PC-3 (cell line): ENCODE measurements around the gene NCR1. TPM values are rescaled to one million over a fixed set of nuclear protein-coding genes. Genes with fewer than 3 reads are reported as not detected.
"Not testable (repeated sequence)": the region's sequence is repeated elsewhere in the genome, so short reads cannot be mapped to it uniquely, and the experiment has no call there.

Experiments
- ATAC-seq: fragments of 200-7000 bp; cut with Tn5 transposase; 2 replicates; pipeline ENCODE4 v1.9.1; 2020; ENCODE audit warnings: mild to moderate bottlenecking, moderate library complexity
- BruUV-seq: library from RNA; stranded (reverse); fragments of 400-500 nt; replicated peaks from 2 replicates; lab custom pipeline; 2021; lab: Mats Ljungman, UMichigan
- CTCF ChIA-PET: fragments of 300-600 bp; sonication (Branson Sonifier 250); formaldehyde crosslinking; loops from one replicate; lab custom pipeline; 2022; ENCODE audit warnings: antibody characterized with exemption; lab: Charles Lee
- POLR2A ChIA-PET: fragments of 300-600 bp; sonication (Branson Sonifier 250); formaldehyde crosslinking; loops from one replicate; lab custom pipeline; 2022; ENCODE audit warnings: antibody characterized with exemption; ENCODE audit not compliant: unreplicated experiment; lab: Charles Lee
- DNase-seq: peaks from one replicate; pipeline ENCODE4 v3.0.0-alpha.2; 2015
- H2AFZ ChIP-seq: fragments of 300-600 bp; sonication (generic); 2 replicates; pipeline ENCODE4 v1.6.0; 2016; ENCODE audit warnings: antibody characterized with exemption, low read length
- H3F3A ChIP-seq: fragments of 300-600 bp; sonication (generic); one replicate; pipeline ENCODE4 v1.6.0; 2017; ENCODE audit warnings: antibody characterized with exemption, low read length, control low read depth, mild to moderate bottlenecking; ENCODE audit not compliant: unreplicated experiment
- H3K27ac ChIP-seq: fragments of 300-600 bp; sonication (generic); 2 replicates; pipeline ENCODE4 v1.5.1; 2016; ENCODE audit warnings: mild to moderate bottlenecking, low read length
- H3K27me3 ChIP-seq: fragments of 300-600 bp; sonication (generic); 2 replicates; pipeline ENCODE4 v1.6.1; 2016; ENCODE audit warnings: low read length, mixed read lengths
- H3K36me3 ChIP-seq: fragments of 300-600 bp; sonication (generic); 2 replicates; pipeline ENCODE4 v1.6.1; 2016; ENCODE audit warnings: low read depth, mixed run types, low read length, mixed read lengths
- H3K4me1 ChIP-seq: fragments of 300-600 bp; sonication (generic); 2 replicates; pipeline ENCODE4 v1.5.1; 2016; ENCODE audit warnings: low read length; ENCODE audit not compliant: insufficient read depth
- H3K4me2 ChIP-seq: fragments of 300-600 bp; sonication (generic); 2 replicates; pipeline ENCODE4 v1.6.0; 2016; ENCODE audit warnings: low read length
- H3K4me3 ChIP-seq: fragments of 300-600 bp; sonication (generic); 2 replicates; pipeline ENCODE4 v1.5.1; 2016; ENCODE audit warnings: mild to moderate bottlenecking, low read length, mixed read lengths
- H3K79me2 ChIP-seq: fragments of 300-600 bp; sonication (generic); 2 replicates; pipeline ENCODE4 v1.6.1; 2017; ENCODE audit warnings: low read length, mixed read lengths
- H3K9ac ChIP-seq: fragments of 300-600 bp; sonication (generic); 2 replicates; pipeline ENCODE4 v1.6.0; 2016; ENCODE audit warnings: mild to moderate bottlenecking, low read length
- H3K9me2 ChIP-seq: fragments of 300-600 bp; sonication (generic); replicated peaks from 2 replicates; pipeline ENCODE4 v1.6.1; 2016; ENCODE audit warnings: mixed run types, low read length, mixed read lengths
- H3K9me3 ChIP-seq: fragments of 300-600 bp; sonication (generic); 2 replicates; pipeline ENCODE4 v1.6.1; 2016; ENCODE audit warnings: low read length, mixed read lengths
- H4K20me1 ChIP-seq: fragments of 300-600 bp; sonication (generic); 2 replicates; pipeline ENCODE4 v1.6.1; 2016; ENCODE audit warnings: low read length, mixed read lengths
- CTCF ChIP-seq: fragments of 300-600 bp; sonication (generic); conservative IDR thresholded peaks from 2 replicates; pipeline ENCODE4 v1.5.1; 2017; ENCODE audit warnings: antibody characterized with exemption, low read depth, mild to moderate bottlenecking, low read length
- EZH2 ChIP-seq: fragments of 300-600 bp; sonication (generic); IDR thresholded peaks from one replicate; pipeline ENCODE4 v1.6.1; 2017; ENCODE audit warnings: antibody characterized with exemption, mild to moderate bottlenecking, low read length; ENCODE audit not compliant: unreplicated experiment
- EZH2phosphoT487 ChIP-seq: fragments of 300-600 bp; sonication (generic); IDR thresholded peaks from 2 replicates; pipeline ENCODE4 v1.6.1; 2018; ENCODE audit warnings: mild to moderate bottlenecking, antibody characterized with exemption, low read length, borderline replicate concordance
- intact Hi-C: fragments of 100-400 bp; cut with micrococcal nuclease; formaldehyde crosslinking; loops from 2 replicates; pipeline ENCODE4 v1.9.0; 2023
- total RNA-seq: library from RNA; depleted of rRNA; stranded (reverse); fragments of >200 nt; gene quantifications from 2 replicates; pipeline ENCODE4 v1.2.3, GENCODE V29; 2014

The NCR1 gene
- total RNA-seq, 1 experiment from 2014 or later = not detected

- BruUV-seq = no TSS peak
- Histone ChIP-seq H3K9ac (no peak within 1 kb of the TSS), H3F3A (no peaks in the 10 kb centered on the region), H3K9me2 (no peaks in the 10 kb centered on the region), H2AFZ (no peak within 1 kb of the TSS), H3K27me3 (peaks cover 24% of the 10 kb centered on the region), H4K20me1 (no peaks in the 10 kb centered on the region), H3K9me3 (no peaks in the 10 kb centered on the region), H3K4me2 (no peak within 1 kb of the TSS), H3K4me1 (no peaks in the 10 kb centered on the region), H3K36me3 (no peaks in the 10 kb centered on the region), H3K27ac (no peak within 1 kb of the TSS), H3K79me2 (no peaks in the 10 kb centered on the region), H3K4me3 (no peak within 1 kb of the TSS)
- TF ChIP-seq CTCF = no peak
- no peak for TF ChIP-seq EZH2
- TF ChIP-seq EZH2phosphoT487 = no peak
- ATAC-seq = no peak
- no peak for DNase-seq
- CTCF ChIA-PET = no interaction called here
- POLR2A ChIA-PET = no interaction called here
- intact Hi-C loops = no loop called here
Measured at GRCh38 chr19:54947381-54947780, 41.4 kb downstream of the NCR1 start, which contains the start of gene NLRP7. Gene NLRP7, minus strand, starts transcription at chr19:54947530.

GRCh38 chr19:54949412-54949811 lies 43.5 kb downstream of the NCR1 start:
- no peak overlapping the region for H3K27ac ChIP-seq
- no peaks in the 10 kb centered on the region for H3K9me3 ChIP-seq
- H3K4me2 ChIP-seq = no peak overlapping the region
- no peaks in the 10 kb centered on the region for H3F3A ChIP-seq
- peaks cover 12% of the 10 kb centered on the region for H3K27me3 ChIP-seq
- no peaks in the 10 kb centered on the region for H3K4me1 ChIP-seq
- intact Hi-C loops = no loop called here
- H4K20me1 ChIP-seq = no peaks in the 10 kb centered on the region
- H3K36me3 ChIP-seq = no peaks in the 10 kb centered on the region
- TF ChIP-seq CTCF (no peak), EZH2phosphoT487 (no peak), EZH2 (no peak)
- no peak overlapping the region for H3K4me3 ChIP-seq
- BruUV-seq = no TSS peak
- H2AFZ ChIP-seq = no peak overlapping the region
- H3K79me2 ChIP-seq = no peaks in the 10 kb centered on the region
- ChIA-PET POLR2A (no interaction called here), CTCF (no interaction called here)
- H3K9me2 ChIP-seq = no peaks in the 10 kb centered on the region
- no peak for DNase-seq
- H3K9ac ChIP-seq = no peak overlapping the region
- no peak for ATAC-seq

GRCh38 chr19:54950580-54950979 lies 44.6 kb downstream of the NCR1 start:
- CTCF ChIA-PET, H3K9me2 ChIP-seq, H3K27ac ChIP-seq, H3K79me2 ChIP-seq, BruUV-seq, H2AFZ ChIP-seq, H3K4me3 ChIP-seq, H3F3A ChIP-seq, ATAC-seq, POLR2A ChIA-PET, H3K9me3 ChIP-seq, H4K20me1 ChIP-seq, intact Hi-C loops, H3K4me1 ChIP-seq, H3K4me2 ChIP-seq, H3K9ac ChIP-seq, H3K36me3 ChIP-seq, DNase-seq: not testable (repeated sequence)
- peaks cover 11% of the 10 kb centered on the region for H3K27me3 ChIP-seq
